Measurements from ENCODE around the gene MTOR.

GRCh38 chr1:11215381-11216005 lies 46.9 kb downstream of the MTOR start:
- TF ChIP-seq CTCF (IDR thresholded peaks at IDR 0.05) (no peak), POLR2A (IDR thresholded peaks at IDR 0.05) (no peak)
